Fibroblast of lung (primary cell): ENCODE data around the gene GAK.

Experiments used
- CTCF ChIP-seq, 2 donors: IDR thresholded peaks in 1 of 2; conservative IDR thresholded peaks in 1 of 2; 1 replicate in 1 of 2; 2 replicates in 1 of 2; pipeline ENCODE4 v1.5.1; 2011 to 2012; ENCODE audit warnings: low read length in 2 of 2, control low read depth in 1 of 2, inconsistent platforms in 1 of 2, low read depth in 1 of 2, mild to moderate bottlenecking in 1 of 2
- EZH2 ChIP-seq: IDR thresholded peaks from 2 replicates; pipeline ENCODE4 v1.5.1; 2012; ENCODE audit warnings: low read length, control low read depth, mild to moderate bottlenecking; ENCODE audit errors: missing control alignments

GRCh38 chr4:973431-974397, 41.6 kb upstream of the GAK start, which contains the start of gene DGKQ:
- TF ChIP-seq CTCF (conservative IDR thresholded peaks at IDR 0.05 in 1 of 2, IDR thresholded peaks at IDR 0.05 in 1 of 2; ENCODE audit: low read depth in 1 of 2, low read length in 2 of 2) = no peak
- no peak for TF ChIP-seq EZH2
